Loucy (cell line): ENCODE measurements around the gene PRDX1.

Experiments
- H2AFZ ChIP-seq: fragments of 200-600 bp; sonication (generic); 2 replicates; pipeline ENCODE4 v1.6.0; 2016; ENCODE audit warnings: antibody characterized with exemption, mild to moderate bottlenecking, low read length, moderate library complexity
- H3F3A ChIP-seq: fragments of 200-600 bp; 2 replicates; pipeline ENCODE4 v1.6.0; 2016; ENCODE audit warnings: antibody characterized with exemption, low read depth, mild to moderate bottlenecking
- H3K27me3 ChIP-seq: fragments of 200-600 bp; sonication (generic); 2 replicates; pipeline ENCODE4 v1.6.1; 2014; ENCODE audit warnings: low read length, mild to moderate bottlenecking; ENCODE audit not compliant: insufficient read depth, poor library complexity, severe bottlenecking
- H3K36me3 ChIP-seq: fragments of 200-600 bp; sonication (generic); 2 replicates; pipeline ENCODE4 v1.6.1; 2016; ENCODE audit warnings: low read length; ENCODE audit not compliant: insufficient read depth
- H3K4me1 ChIP-seq: fragments of 200-600 bp; sonication (generic); 2 replicates; pipeline ENCODE4 v1.5.1; 2014; ENCODE audit warnings: low read length, mild to moderate bottlenecking; ENCODE audit not compliant: insufficient read depth, poor library complexity, severe bottlenecking
- H3K4me2 ChIP-seq: fragments of 200-600 bp; sonication (generic); 2 replicates; pipeline ENCODE4 v1.6.0; 2014; ENCODE audit warnings: antibody characterized with exemption, low read length, low read depth, mild to moderate bottlenecking; ENCODE audit not compliant: poor library complexity, severe bottlenecking
- H3K4me3 ChIP-seq: fragments of 200-600 bp; sonication (generic); 2 replicates; pipeline ENCODE4 v1.5.1; 2014; ENCODE audit warnings: low read length, mild to moderate bottlenecking, mixed read lengths; ENCODE audit not compliant: poor library complexity, severe bottlenecking
- H3K79me2 ChIP-seq: fragments of 200-600 bp; sonication (generic); 2 replicates; pipeline ENCODE4 v1.6.1; 2014; ENCODE audit warnings: low read length; ENCODE audit not compliant: insufficient read depth
- H3K9ac ChIP-seq: fragments of 200-600 bp; sonication (generic); 2 replicates; pipeline ENCODE4 v1.6.0; 2014; ENCODE audit warnings: mild to moderate bottlenecking, low read depth, low read length, moderate library complexity; ENCODE audit not compliant: poor library complexity, severe bottlenecking
- H3K9me2 ChIP-seq: fragments of 200-600 bp; sonication (generic); replicated peaks from 2 replicates; pipeline ENCODE4 v1.6.1; 2016; ENCODE audit warnings: low read depth, low read length, mixed read lengths
- H3K9me3 ChIP-seq: fragments of 200-600 bp; sonication (generic); 2 replicates; pipeline ENCODE4 v1.6.1; 2014; ENCODE audit warnings: mild to moderate bottlenecking, antibody characterized with exemption, low read length, low read depth; ENCODE audit not compliant: insufficient read depth
- H4K20me1 ChIP-seq: fragments of 200-600 bp; sonication (generic); 2 replicates; pipeline ENCODE4 v1.6.0; 2014; ENCODE audit warnings: antibody characterized with exemption, low read length, mild to moderate bottlenecking; ENCODE audit not compliant: insufficient read depth, poor library complexity, severe bottlenecking
- EZH2phosphoT487 ChIP-seq: fragments of 200-600 bp; IDR thresholded peaks from 2 replicates; pipeline ENCODE4 v1.6.1; 2018; ENCODE audit warnings: antibody characterized with exemption, mild to moderate bottlenecking, moderate library complexity, borderline replicate concordance
- TF ChIP-seq, protein P1 (sequence below): fragments of 200-600 bp; sonication (generic); conservative IDR thresholded peaks from 2 replicates; pipeline ENCODE4 v1.5.1; 2014; ENCODE audit warnings: mild to moderate bottlenecking, antibody characterized with exemption, low read length

PRDX1 gene

DNA sequence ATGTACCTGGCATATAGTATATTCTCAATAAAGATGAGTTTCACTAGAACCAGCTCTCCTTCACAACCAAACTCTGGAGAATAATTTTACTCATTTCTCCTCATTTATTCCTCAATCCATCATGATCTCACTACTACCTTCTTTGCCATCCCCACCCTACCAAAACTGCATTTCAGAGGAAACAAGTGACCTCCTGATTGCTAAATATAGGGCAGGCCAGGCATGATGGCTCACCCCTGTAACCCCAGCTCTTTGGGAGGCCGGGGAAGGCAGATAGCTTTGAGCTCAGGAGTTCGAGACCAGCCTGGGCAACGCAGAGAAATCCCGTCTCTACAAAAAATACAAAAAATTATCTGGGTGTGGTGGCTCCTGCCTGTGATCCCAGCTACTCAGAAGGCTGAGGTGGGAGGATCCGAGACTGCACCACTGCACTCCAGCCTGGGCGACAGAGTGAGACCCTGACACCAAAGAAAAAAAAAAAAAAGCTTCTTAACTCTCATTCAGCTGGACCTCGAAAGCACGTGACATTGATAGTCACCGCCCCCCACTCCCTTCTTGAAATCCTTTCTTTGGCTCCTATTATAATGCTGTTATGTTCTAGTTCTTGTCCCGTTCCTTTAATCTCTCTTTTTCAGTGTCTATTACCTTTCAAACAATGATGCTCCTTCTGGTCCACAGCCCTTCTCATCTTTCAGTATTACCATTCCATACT, 32.9 kb downstream of the PRDX1 start:
- H3K4me3 ChIP-seq = peak overlapping the region; percentile 10
- no peaks in the 10 kb centered on the region for H4K20me1 ChIP-seq
- TF ChIP-seq, protein P1, sequence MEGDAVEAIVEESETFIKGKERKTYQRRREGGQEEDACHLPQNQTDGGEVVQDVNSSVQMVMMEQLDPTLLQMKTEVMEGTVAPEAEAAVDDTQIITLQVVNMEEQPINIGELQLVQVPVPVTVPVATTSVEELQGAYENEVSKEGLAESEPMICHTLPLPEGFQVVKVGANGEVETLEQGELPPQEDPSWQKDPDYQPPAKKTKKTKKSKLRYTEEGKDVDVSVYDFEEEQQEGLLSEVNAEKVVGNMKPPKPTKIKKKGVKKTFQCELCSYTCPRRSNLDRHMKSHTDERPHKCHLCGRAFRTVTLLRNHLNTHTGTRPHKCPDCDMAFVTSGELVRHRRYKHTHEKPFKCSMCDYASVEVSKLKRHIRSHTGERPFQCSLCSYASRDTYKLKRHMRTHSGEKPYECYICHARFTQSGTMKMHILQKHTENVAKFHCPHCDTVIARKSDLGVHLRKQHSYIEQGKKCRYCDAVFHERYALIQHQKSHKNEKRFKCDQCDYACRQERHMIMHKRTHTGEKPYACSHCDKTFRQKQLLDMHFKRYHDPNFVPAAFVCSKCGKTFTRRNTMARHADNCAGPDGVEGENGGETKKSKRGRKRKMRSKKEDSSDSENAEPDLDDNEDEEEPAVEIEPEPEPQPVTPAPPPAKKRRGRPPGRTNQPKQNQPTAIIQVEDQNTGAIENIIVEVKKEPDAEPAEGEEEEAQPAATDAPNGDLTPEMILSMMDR = no peak
- TF ChIP-seq EZH2phosphoT487 = no peak
- H3K9ac ChIP-seq = peak overlapping the region; percentile 83
- H3K36me3 ChIP-seq = no peaks in the 10 kb centered on the region
- H3K9me2 ChIP-seq = no peaks in the 10 kb centered on the region
- no peaks in the 10 kb centered on the region for H3K9me3 ChIP-seq
- no peak overlapping the region for H2AFZ ChIP-seq
- H3K27me3 ChIP-seq = no peaks in the 10 kb centered on the region
- H3K79me2 ChIP-seq = peaks cover 16% of the 10 kb centered on the region
- H3K4me2 ChIP-seq = peak overlapping the region; percentile 94
- peaks cover 24% of the 10 kb centered on the region for H3K4me1 ChIP-seq
- H3F3A ChIP-seq = no peaks in the 10 kb centered on the region

DNA sequence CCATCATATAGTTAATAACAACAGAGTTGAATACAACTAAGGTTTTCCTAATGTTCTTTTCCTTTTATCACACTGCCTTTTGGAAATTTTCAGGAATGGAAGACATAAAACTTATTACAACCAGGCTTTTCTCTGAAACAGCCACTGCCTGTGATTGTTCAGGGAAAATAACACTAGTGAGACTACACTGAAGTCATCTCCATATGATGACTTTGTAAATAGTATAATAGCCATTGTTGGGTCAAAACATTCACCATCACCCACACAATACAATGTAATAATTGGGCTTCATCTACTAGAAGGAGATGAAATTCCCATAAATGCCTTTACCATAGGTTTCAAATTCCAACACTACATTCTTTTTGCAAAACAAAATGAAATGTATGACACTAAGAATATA, 35.7 kb downstream of the PRDX1 start:
- TF ChIP-seq, protein P1 = no peak
- TF ChIP-seq EZH2phosphoT487 = no peak
- no peaks in the 10 kb centered on the region for H3K36me3 ChIP-seq
- H3F3A ChIP-seq = no peaks in the 10 kb centered on the region
- H4K20me1 ChIP-seq = no peaks in the 10 kb centered on the region
- H3K9ac ChIP-seq = no peak overlapping the region
- H2AFZ ChIP-seq = no peak overlapping the region
- peaks cover 16% of the 10 kb centered on the region for H3K79me2 ChIP-seq
- no peaks in the 10 kb centered on the region for H3K9me2 ChIP-seq
- no peaks in the 10 kb centered on the region for H3K27me3 ChIP-seq
- H3K4me3 ChIP-seq = no peak overlapping the region
- no peak overlapping the region for H3K4me2 ChIP-seq
- no peaks in the 10 kb centered on the region for H3K9me3 ChIP-seq
- peaks cover 24% of the 10 kb centered on the region for H3K4me1 ChIP-seq

DNA sequence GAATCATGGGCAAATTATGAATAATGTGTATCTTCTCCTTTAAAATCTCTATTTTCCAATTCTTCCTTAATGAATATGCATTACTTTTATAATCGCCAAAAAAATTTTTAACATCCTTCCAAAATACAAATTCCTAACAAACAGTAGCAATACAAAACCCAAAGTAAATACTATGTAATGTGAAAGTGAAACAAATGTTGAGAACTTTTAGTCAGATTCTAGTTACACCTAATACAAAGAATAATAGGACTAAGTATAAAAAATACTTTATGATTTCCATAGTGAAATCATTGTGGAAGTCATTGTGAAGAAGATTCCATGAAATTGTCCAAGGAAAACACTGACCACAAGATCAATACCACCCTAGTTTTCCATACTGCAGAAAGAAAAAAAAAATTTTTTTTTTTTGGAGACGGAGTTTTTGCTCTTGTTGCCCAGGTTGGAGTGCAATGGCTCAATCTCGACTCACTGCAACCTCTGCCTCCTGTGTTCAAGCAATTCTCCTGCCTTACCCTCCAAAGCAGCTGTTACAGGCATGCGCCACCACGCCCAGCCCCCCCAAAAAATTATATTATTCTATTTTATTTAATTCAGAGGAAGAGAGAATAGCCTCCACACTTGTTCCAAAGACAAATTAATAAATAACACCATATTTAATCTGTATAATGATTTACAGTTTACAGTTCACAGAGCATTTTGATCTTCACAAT, 42.5 kb downstream of the PRDX1 start:
- Histone ChIP-seq H4K20me1 (no peaks in the 10 kb centered on the region), H3K9ac (no peak overlapping the region), H3K27me3 (no peaks in the 10 kb centered on the region), H3F3A (no peaks in the 10 kb centered on the region), H3K4me1 (no peaks in the 10 kb centered on the region), H3K4me3 (no peak overlapping the region), H2AFZ (no peak overlapping the region), H3K4me2 (no peak overlapping the region), H3K9me2 (no peaks in the 10 kb centered on the region), H3K9me3 (no peaks in the 10 kb centered on the region), H3K36me3 (no peaks in the 10 kb centered on the region), H3K79me2 (no peaks in the 10 kb centered on the region)
- TF ChIP-seq, protein P1 = no peak
- TF ChIP-seq EZH2phosphoT487 = no peak
